NCI-H128 (cell line): ENCODE measurements around the gene ZIC2.

Experiments used
- DNase-seq: peaks from one replicate; lab custom pipeline; 2025; ENCODE audit not compliant: unreplicated experiment; lab: John Stamatoyannopoulos, UW

ZIC2 gene

GRCh38 chr13:99974296-99974938 is 7.2 kb upstream of the ZIC2 start:
- no peak for DNase-seq

- DNase-seq = no peak
Observed at GRCh38 chr13:99974939-99975561, 6.5 kb upstream of the ZIC2 start.

GRCh38 chr13:99975626-99976025 is 6.0 kb upstream of the ZIC2 start:
- no peak for DNase-seq

- DNase-seq = no peak
Observed at GRCh38 chr13:99976575-99976974, 5.0 kb upstream of the ZIC2 start.

DNA sequence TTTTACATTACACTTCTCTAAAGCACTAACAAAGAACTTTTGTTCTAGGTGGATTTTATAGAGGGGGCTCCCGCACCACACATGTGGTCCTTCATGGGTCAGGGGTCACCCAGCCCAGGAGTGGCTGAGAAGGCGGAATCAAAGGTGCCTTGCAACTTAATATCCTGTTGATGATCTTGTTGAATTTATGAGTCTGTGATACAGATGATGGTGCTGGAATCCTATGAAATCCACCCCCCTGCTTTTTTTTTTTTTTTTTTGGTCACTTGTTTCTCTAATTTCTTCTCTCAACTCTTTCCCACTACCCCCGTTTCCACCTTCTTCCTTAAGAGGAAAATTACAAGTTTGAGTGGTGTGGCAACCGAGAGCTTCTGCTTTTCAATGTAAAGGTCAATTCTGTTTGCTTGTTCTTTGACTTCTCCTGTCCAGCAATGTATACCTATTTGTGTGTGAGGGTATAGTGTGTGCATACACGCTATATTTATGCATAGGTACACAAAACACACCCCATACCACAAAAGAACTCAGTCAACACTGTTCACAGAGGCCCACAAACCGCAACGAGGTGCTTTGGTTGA is 4.2 kb upstream of the ZIC2 start:
- no peak for DNase-seq

GRCh38 chr13:99977912-99978798 is 3.4 kb upstream of the ZIC2 start:
- DNase-seq = no peak

GRCh38 chr13:99978799-99979452 is 2.7 kb upstream of the ZIC2 start:
- no peak for DNase-seq

DNA sequence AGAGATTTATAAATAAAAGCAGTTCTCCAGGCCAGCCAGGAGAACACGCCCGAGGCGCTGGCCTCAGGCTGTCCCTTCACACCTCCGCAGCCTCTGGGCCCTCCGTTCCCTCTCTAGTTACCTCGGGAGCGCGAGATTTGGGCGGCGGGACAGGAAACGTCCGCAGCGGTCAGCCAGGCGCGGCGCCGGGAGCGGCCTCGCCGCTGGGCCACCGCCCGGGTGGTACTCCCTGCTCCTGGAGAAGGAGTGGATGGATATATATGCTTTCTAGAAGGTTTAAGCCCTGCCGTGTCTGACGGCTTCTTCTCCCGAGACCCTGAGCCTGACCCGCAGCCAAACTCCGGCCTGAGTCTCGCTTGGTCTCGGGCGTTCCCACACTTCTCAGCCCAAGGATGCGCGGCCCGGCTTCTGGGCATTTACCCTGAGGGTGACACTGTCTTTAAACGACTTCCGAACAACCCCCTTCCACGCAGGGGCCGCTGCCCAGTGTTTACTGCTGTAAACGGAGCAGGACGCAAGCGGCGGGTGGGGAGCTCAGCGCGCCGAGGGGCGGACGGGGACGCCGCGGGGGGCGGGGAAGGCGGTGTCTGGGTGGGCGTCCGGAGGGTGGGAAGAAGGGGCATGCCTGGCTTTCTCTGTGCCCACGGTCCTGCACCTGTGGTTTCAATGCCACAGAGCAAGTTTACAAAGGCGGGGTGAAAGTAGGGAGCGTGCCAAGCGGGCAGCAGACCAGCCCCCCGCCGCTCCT is 2.0 kb upstream of the ZIC2 start:
- no peak for DNase-seq

DNA sequence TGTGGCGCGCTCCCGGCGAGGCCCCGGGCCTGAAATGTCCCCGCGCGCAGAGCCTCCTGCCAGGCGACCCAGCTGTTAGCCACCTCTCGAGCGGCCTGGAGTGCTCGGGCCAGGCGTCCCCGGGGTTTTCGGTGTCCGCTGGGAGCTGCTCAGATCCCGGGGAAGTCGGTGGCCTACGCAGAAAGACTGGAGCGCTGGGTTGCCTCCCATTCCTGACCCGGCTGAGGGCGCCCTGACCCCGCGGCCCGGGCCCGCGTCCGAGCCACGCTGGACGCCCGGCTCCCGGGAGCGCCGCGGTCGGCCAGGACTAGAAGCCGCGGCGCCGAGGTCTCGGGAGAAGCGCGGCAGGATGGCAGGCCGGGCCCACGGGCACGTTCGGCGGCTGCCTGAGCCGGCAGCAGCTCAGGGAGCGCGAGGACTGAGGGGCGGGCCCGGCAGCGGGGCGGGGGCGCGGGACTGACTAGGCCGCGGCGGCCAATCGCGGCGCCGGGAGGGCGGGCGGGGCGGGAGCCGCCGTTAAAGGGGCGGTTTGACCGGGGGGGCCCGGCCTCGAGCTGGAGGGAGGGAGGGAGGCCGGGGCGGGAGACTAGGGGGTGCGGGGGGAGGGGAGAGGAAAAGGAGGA is 1.3 kb upstream of the ZIC2 start:
- DNase-seq = no peak

DNA sequence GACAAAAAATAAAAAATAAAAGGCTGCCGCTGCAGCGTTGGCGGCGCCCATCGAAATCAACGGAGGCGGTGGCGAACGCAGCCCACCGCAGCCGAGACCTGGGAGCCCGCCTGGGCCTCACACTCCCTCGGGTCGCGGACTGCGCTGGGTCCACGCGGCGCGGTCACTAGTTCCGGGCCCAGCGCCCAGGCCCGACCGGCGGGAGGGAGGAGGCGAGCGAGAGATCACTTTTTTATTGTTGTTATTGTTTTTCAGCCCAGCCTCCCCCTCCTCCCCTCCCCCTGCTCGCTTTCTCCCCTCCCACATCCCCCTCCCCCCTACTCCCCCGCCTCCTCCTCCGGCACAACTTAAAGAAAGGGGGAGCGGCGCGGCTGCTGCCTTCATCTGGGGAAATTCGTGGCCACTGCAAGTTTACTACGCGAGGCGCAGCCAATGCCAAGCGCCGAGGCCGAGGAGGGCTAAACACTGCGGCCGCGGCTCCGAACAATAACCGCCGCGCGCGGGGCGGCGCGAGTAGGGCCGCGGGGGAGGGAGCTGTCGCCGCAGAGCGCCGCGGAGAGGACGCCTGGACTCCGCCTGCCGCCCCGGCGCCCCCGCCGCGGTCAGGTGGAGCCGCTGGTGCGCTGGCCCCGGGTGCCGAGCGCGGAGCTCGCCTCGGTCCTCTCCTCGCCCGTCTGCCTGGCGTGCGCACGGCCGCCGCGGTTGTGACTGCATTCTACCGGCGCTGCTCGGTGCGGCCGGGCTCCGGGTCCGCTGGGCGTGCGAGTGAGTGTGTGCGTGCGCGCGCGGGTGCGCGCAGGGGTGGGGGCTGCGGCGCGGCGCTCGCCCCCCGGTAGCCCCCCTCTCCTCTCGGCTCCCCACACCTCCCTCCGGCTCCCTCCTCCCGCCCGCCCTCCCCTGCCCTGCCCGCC is 505 bp upstream of the ZIC2 start:
- no peak for DNase-seq

DNA sequence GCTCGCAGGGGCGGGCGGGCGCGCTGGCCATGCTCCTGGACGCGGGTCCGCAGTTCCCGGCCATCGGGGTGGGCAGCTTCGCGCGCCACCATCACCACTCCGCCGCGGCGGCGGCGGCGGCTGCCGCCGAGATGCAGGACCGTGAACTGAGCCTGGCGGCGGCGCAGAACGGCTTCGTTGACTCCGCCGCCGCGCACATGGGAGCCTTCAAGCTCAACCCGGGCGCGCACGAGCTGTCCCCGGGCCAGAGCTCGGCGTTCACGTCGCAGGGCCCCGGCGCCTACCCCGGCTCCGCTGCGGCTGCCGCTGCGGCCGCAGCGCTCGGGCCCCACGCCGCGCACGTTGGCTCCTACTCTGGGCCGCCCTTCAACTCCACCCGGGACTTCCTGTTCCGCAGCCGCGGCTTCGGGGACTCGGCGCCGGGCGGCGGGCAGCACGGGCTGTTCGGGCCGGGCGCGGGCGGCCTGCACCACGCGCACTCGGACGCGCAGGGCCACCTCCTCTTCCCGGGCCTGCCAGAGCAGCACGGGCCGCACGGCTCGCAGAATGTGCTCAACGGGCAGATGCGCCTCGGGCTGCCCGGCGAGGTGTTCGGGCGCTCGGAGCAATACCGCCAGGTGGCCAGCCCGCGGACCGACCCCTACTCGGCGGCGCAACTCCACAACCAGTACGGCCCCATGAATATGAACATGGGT is 599 bp downstream of the ZIC2 start:
- no peak for DNase-seq

DNA sequence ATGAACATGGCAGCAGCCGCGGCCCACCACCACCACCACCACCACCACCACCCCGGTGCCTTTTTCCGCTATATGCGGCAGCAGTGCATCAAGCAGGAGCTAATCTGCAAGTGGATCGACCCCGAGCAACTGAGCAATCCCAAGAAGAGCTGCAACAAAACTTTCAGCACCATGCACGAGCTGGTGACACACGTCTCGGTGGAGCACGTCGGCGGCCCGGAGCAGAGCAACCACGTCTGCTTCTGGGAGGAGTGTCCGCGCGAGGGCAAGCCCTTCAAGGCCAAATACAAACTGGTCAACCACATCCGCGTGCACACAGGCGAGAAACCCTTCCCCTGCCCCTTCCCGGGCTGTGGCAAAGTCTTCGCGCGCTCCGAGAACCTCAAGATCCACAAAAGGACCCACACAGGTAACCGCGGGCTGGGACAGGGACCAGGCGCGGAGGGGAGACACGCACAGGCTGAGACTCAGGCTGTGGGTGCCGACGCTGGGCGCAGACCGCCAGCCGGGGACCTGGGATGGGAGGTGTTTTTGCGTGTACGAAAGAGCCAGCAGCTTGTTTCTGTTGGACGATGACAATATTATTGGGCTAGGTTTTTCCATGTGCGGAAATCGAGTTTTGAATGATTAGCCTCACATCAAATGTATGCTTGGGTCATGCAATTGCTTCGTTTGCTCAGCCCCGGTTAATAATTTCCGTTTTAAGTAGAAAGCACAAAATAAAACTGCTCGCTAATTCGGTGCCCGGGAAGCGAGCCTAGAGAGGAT is 1.3 kb downstream of the ZIC2 start:
- DNase-seq = no peak

DNA sequence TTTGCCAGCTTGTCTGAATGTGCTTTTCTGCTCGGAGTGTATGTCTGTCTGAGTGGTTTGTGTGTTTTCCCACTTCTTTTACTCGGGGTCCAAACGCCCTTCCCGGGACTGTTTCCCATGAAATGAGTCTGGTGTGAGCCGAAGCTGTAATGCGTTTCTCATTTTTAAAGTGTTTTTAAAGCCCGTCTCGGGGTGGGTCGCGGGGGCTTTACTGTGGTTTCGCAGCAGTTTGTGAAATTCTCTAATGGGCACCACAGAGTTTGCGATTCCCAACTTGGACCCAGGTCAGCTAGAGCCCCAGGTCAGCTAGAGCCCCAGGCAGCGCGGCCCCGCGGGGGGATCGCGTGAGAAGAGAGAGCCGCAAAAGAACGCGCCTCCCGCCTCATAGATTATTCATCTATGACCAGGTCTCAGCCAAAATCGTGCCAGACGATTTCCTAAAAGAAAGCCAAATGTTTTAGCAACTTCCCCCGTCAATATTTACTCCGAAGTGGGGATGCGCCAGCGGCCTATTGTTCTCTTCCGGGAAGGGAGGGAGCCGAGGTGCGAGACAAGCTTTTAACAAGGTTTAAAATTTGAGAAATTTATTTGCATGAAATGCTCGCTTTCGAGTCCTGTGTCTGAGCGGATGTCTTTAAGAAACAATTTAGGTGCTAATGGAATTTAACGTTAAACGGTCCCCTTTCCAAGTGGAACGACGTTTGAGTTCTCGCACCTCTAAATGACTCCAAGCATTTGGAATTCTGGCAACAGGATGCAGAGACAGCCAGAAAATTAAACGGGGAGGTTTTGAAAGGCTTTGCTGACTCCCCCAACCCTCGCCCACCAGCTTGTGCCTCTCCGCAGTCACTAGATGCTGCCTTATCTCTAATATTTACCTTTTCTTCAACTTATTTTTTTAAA is 2.2 kb downstream of the ZIC2 start:
- DNase-seq = no peak

GRCh38 chr13:99984461-99985240 is 3.1 kb downstream of the ZIC2 start:
- no peak for DNase-seq

- DNase-seq = no peak
Observed at GRCh38 chr13:99985241-99985874, 3.8 kb downstream of the ZIC2 start.
